Mesenchymal stem cell (in vitro differentiated cells and primary cell): Measurements from ENCODE around the gene VAPB.
"Not testable (repeated sequence)": the region's sequence is repeated elsewhere in the genome, so short reads cannot be mapped to it uniquely, and the experiment has no call there.

Source experiments
- DNase-seq: peaks from one replicate; pipeline ENCODE4 v3.0.0-alpha.2; 2013
- H2AFZ ChIP-seq: one replicate; pipeline ENCODE4 v1.6.1; 2013; ENCODE audit warnings: low read depth, mild to moderate bottlenecking, control low read depth, inconsistent platforms, low read length, moderate library complexity
- H2AK5ac ChIP-seq: 2 replicates; pipeline ENCODE4 v1.6.1; 2013; ENCODE audit warnings: low read length, moderate library complexity, mild to moderate bottlenecking, inconsistent platforms; ENCODE audit not compliant: severe bottlenecking
- H2BK120ac ChIP-seq: one replicate; pipeline ENCODE4 v1.6.1; 2013; ENCODE audit warnings: low read depth, mild to moderate bottlenecking, inconsistent platforms, low read length, moderate library complexity
- H2BK12ac ChIP-seq, 2 experiments: one replicate each; pipeline ENCODE4 v1.6.1; 2013; ENCODE audit warnings: inconsistent platforms in 2 of 2, low read length in 2 of 2, mild to moderate bottlenecking in 2 of 2, moderate library complexity in 2 of 2, control low read depth in 1 of 2
- H2BK15ac ChIP-seq: one replicate; pipeline ENCODE4 v1.6.1; 2013; ENCODE audit warnings: mild to moderate bottlenecking, low read depth, inconsistent platforms; ENCODE audit not compliant: poor library complexity, severe bottlenecking
- H2BK5ac ChIP-seq: 2 replicates; pipeline ENCODE4 v1.6.1; 2013; ENCODE audit warnings: low read depth, mild to moderate bottlenecking, low read length, control low read depth, inconsistent platforms; ENCODE audit not compliant: poor library complexity, severe bottlenecking
- H3K14ac ChIP-seq, 2 experiments: one replicate each; pipeline ENCODE4 v1.6.1; 2013; ENCODE audit warnings: inconsistent platforms in 2 of 2, low read length in 2 of 2, control low read depth in 1 of 2, mild to moderate bottlenecking in 1 of 2, moderate library complexity in 1 of 2
- H3K18ac ChIP-seq, 2 experiments: one replicate each; pipeline ENCODE4 v1.6.1; 2013; ENCODE audit warnings: inconsistent platforms in 2 of 2, low read length in 2 of 2, control low read depth in 1 of 2, low read depth in 1 of 2, mild to moderate bottlenecking in 1 of 2
- H3K23ac ChIP-seq, 2 experiments: one replicate each; pipeline ENCODE4 v1.6.1; 2013; ENCODE audit warnings: inconsistent platforms in 2 of 2, low read length in 2 of 2, mild to moderate bottlenecking in 2 of 2, moderate library complexity in 2 of 2, control low read depth in 1 of 2
- H3K27ac ChIP-seq: 2 replicates; pipeline ENCODE4 v1.5.1; 2013; ENCODE audit warnings: mild to moderate bottlenecking, moderate library complexity, low read length, control low read depth, inconsistent platforms; ENCODE audit not compliant: poor library complexity, severe bottlenecking
- H3K27me3 ChIP-seq, 2 experiments: 2 replicates each; pipeline versions ENCODE4 v1.6.1 to v1.7.0; 2013; ENCODE audit warnings: low read length in 2 of 2, mild to moderate bottlenecking in 2 of 2, moderate library complexity in 2 of 2, control low read depth in 1 of 2, inconsistent platforms in 1 of 2; ENCODE audit not compliant: control insufficient read depth in 1 of 2, insufficient read depth in 1 of 2
- H3K36me3 ChIP-seq, 2 experiments: 2 replicates each; pipeline versions ENCODE4 v1.6.1 to v1.7.0; 2013; ENCODE audit warnings: low read length in 2 of 2, control low read depth in 1 of 2, inconsistent platforms in 1 of 2, low read depth in 1 of 2, mild to moderate bottlenecking in 1 of 2; ENCODE audit not compliant: insufficient read depth in 2 of 2, control insufficient read depth in 1 of 2
- H3K4ac ChIP-seq, 2 experiments: one replicate each; pipeline ENCODE4 v1.6.1; 2013; ENCODE audit warnings: inconsistent platforms in 2 of 2, low read length in 2 of 2, mild to moderate bottlenecking in 2 of 2, moderate library complexity in 2 of 2, control low read depth in 1 of 2, low read depth in 1 of 2
- H3K4me1 ChIP-seq: 2 replicates; pipeline ENCODE4 v1.6.1; 2013; ENCODE audit warnings: low read depth, low read length, control low read depth; ENCODE audit not compliant: control insufficient read depth, insufficient read depth
- H3K4me2 ChIP-seq: 2 replicates; pipeline ENCODE4 v1.6.1; 2013; ENCODE audit warnings: low read length, mild to moderate bottlenecking, inconsistent platforms; ENCODE audit not compliant: poor library complexity, severe bottlenecking
- H3K4me3 ChIP-seq, 2 experiments: 2 replicates each; pipeline versions ENCODE4 v1.5.1 to v1.7.0; 2013; ENCODE audit warnings: low read length in 2 of 2, mild to moderate bottlenecking in 2 of 2, control low read depth in 1 of 2, low read depth in 1 of 2; ENCODE audit not compliant: insufficient read depth in 1 of 2
- H3K79me1 ChIP-seq: replicated peaks from 2 replicates; pipeline ENCODE4 v1.6.1; 2013; ENCODE audit warnings: mild to moderate bottlenecking, control low read depth, low read length, inconsistent platforms; ENCODE audit not compliant: poor library complexity, severe bottlenecking
- H3K9ac ChIP-seq: 2 replicates; pipeline ENCODE4 v1.7.0; 2013; ENCODE audit warnings: mild to moderate bottlenecking, low read length, moderate library complexity
- H3K9me3 ChIP-seq: 2 replicates; pipeline ENCODE4 v1.7.0; 2013; ENCODE audit warnings: mild to moderate bottlenecking, low read length; ENCODE audit not compliant: control insufficient read depth
- H4K8ac ChIP-seq: one replicate; pipeline ENCODE4 v1.6.1; 2013; ENCODE audit warnings: inconsistent platforms, mild to moderate bottlenecking, low read length, moderate library complexity
- H4K91ac ChIP-seq: one replicate; pipeline ENCODE4 v1.6.1; 2013; ENCODE audit warnings: mild to moderate bottlenecking, low read length, inconsistent platforms
- WGBS: methylation state at CpG from one replicate; pipeline ENCODE4 v1.1.7; 2013; ENCODE audit warnings: mixed read lengths; 5-methylcytosine and 5-hydroxymethylcytosine counted together

VAPB gene

GRCh38 chr20:58421497-58421850 lies 32.4 kb downstream of the VAPB start:
- no peak overlapping the region for H3K9ac ChIP-seq
- H3K27me3 ChIP-seq: no peaks in the 10 kb centered on the region
- no peak for DNase-seq
- no peak overlapping the region for H2BK15ac ChIP-seq
- H3K27ac ChIP-seq: peak overlapping the region; percentile 22
- peaks cover 5% of the 10 kb centered on the region for H3K4me1 ChIP-seq
- H3K4me3 ChIP-seq: no peak overlapping the region
- no peak overlapping the region for H3K23ac ChIP-seq
- no peak overlapping the region for H2BK12ac ChIP-seq
- no peak overlapping the region for H2BK5ac ChIP-seq
- H3K79me1 ChIP-seq: peaks cover 22% of the 10 kb centered on the region
- H3K14ac ChIP-seq: no peak overlapping the region
- H3K18ac ChIP-seq: no peak overlapping the region
- H3K36me3 ChIP-seq: peaks cover 7 to 55% of the 10 kb centered on the region in 2 experiments
- H2AFZ ChIP-seq: no peak overlapping the region
- H3K9me3 ChIP-seq: no peaks in the 10 kb centered on the region
- H2BK120ac ChIP-seq: no peak overlapping the region
- H3K4ac ChIP-seq: no peak overlapping the region
- peak overlapping the region; percentile 3 for H2AK5ac ChIP-seq
- no peak overlapping the region for H4K91ac ChIP-seq
- 60% methylated on average over 1 of the region's 1 CpG for WGBS
- no peak overlapping the region for H3K4me2 ChIP-seq
- H4K8ac ChIP-seq: no peak overlapping the region

DNA sequence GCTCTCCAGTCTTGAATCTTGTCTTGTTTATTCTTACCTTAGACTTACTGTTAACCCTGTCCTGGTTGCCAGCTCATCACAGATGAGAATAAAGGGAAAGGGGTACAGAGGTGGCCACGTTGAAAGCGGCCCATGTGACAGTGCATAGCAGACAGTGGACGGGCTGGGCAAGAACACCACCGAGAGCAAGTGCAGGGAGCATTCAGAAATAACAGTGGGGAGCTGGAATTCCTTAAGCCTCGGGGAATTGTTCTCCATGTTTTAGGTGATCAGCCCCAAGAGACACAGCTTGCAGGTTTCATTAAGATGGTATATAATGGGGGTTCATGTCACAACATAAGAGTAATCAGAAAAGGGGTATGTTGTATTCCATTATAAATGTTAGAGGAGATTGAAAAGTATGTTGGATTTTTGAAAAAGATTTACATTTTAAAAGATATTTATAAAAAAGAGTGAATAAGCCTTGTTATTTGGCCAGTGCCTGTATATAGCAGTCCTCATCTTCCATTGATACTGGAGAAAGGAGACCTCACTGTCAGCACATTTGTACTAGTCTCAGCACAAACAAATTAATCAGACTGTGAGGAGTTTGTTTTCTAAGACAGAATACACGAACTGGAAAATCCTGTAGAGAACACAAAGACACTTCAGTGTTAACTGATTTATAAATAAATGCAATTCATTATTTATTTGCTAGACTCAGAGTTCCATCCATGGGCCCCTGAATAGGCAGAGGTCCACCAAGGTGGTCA lies 35.4 kb downstream of the VAPB start:
- Histone ChIP-seq H2BK120ac (no peak overlapping the region), H2BK15ac (no peak overlapping the region), H3K4me3 (no peak overlapping the region), H4K8ac (no peak overlapping the region), H3K79me1 (peaks cover 26% of the 10 kb centered on the region), H3K4ac (no peak overlapping the region), H3K27ac (no peak overlapping the region), H4K91ac (no peak overlapping the region), H2BK12ac (no peak overlapping the region), H2AFZ (no peak overlapping the region), H3K14ac (no peak overlapping the region), H3K4me1 (peaks cover 5% of the 10 kb centered on the region), H3K4me2 (no peak overlapping the region), H3K9ac (no peak overlapping the region), H2AK5ac (no peak overlapping the region), H3K23ac (no peak overlapping the region), H3K27me3 (no peaks in the 10 kb centered on the region), H2BK5ac (no peak overlapping the region), H3K18ac (no peak overlapping the region), H3K9me3 (no peaks in the 10 kb centered on the region), H3K36me3 (peaks cover 8 to 59% of the 10 kb centered on the region in 2 experiments)
- DNase-seq: no peak
- 98% methylated on average over 5 of the region's 6 CpGs for WGBS

DNA sequence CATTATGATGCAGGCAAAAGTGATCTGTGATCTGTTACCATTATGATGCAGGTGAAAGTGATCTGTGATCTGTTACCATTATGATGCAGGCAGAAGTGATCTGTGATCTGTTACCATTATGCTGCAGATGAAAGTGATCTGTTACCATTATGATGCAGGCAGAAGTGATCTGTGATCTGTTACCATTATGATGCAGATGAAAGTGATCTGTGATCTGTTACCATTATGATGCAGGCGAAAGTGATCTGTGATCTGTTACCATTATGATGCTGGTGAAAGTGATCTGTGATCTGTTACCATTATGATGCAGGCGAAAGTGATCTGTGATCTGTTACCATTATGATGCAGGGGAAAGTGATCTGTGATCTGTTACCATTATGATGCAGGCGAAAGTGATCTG lies 38.5 kb downstream of the VAPB start:
- not testable (repeated sequence) for H3K9me3 ChIP-seq, H4K8ac ChIP-seq, H3K4me3 ChIP-seq, DNase-seq, H3K18ac ChIP-seq, H2BK5ac ChIP-seq, H3K27me3 ChIP-seq, H4K91ac ChIP-seq, H3K23ac ChIP-seq, H2BK120ac ChIP-seq, H3K4me2 ChIP-seq, H2BK15ac ChIP-seq, H3K27ac ChIP-seq, H3K9ac ChIP-seq, H3K14ac ChIP-seq, H3K4me1 ChIP-seq, H2AK5ac ChIP-seq, H3K4ac ChIP-seq, H2AFZ ChIP-seq, H2BK12ac ChIP-seq
- peaks cover 24% of the 10 kb centered on the region for H3K79me1 ChIP-seq
- 98% methylated on average over 3 of the region's 3 CpGs for WGBS
- peaks cover 4 to 44% of the 10 kb centered on the region in 2 experiments for H3K36me3 ChIP-seq

DNA sequence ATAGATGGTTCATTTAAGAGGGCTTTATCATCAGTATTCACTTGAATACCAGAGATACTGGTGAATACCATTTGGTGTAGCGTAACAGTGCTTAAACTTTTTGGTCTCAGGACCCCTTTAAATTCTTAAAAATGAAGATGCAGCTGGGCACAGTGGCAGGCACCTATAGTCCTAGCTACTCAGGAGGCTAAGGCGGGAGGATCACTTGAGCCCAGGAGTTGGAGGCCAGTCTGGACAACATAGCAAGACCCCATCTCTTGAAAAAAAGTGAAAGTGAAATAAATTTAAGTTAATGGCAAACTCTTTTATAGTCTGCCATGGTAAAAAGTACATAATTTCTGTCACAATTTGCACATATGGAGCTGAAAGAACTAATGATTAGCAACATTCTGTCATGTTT lies 39.3 kb downstream of the VAPB start:
- DNase-seq: no peak
- H3K4me3 ChIP-seq: no peak overlapping the region
- H3K4me2 ChIP-seq: no peak overlapping the region
- no peak overlapping the region for H2BK12ac ChIP-seq
- H3K27ac ChIP-seq: no peak overlapping the region
- no peak overlapping the region for H3K4ac ChIP-seq
- no peak overlapping the region for H2AK5ac ChIP-seq
- H4K8ac ChIP-seq: no peak overlapping the region
- peaks cover 4 to 43% of the 10 kb centered on the region in 2 experiments for H3K36me3 ChIP-seq
- no peak overlapping the region for H2BK120ac ChIP-seq
- H3K79me1 ChIP-seq: peaks cover 27% of the 10 kb centered on the region
- no peak overlapping the region for H3K18ac ChIP-seq
- no peak overlapping the region for H3K9ac ChIP-seq
- no peaks in the 10 kb centered on the region for H3K27me3 ChIP-seq
- WGBS: 96% methylated on average over 2 of the region's 2 CpGs
- no peak overlapping the region for H4K91ac ChIP-seq
- no peak overlapping the region for H3K23ac ChIP-seq
- H3K4me1 ChIP-seq: peaks cover 5% of the 10 kb centered on the region
- H3K14ac ChIP-seq: no peak overlapping the region
- H3K9me3 ChIP-seq: no peaks in the 10 kb centered on the region
- no peak overlapping the region for H2AFZ ChIP-seq
- no peak overlapping the region for H2BK15ac ChIP-seq
- no peak overlapping the region for H2BK5ac ChIP-seq
